CD4-positive, alpha-beta T cell treated with Interleukin-10 for 1 hour (primary cell): ENCODE results near the gene MEG3.

ENCODE experiments used
- DNase-seq: peaks from one replicate; pipeline ENCODE4 v3.0.0-alpha.2; 2020

The MEG3 gene

DNA sequence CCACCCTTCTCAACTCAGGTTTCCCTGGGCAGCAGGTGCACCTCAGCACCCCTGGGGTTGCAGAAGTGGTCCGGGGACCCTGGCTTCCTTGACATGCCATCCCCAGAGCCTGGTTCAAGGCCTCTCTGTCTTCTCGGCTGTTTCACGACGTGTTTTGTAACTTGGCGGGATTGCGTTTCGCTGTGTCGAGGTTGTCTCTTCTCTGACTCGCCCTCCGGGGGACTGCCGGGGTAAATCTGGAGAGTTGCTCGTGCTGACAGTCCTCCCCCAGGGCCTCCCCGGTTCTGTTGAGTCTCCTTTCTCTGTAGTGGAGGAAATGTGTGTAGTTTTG is 25.6 kb downstream of the MEG3 start:
- no peak for DNase-seq

DNA sequence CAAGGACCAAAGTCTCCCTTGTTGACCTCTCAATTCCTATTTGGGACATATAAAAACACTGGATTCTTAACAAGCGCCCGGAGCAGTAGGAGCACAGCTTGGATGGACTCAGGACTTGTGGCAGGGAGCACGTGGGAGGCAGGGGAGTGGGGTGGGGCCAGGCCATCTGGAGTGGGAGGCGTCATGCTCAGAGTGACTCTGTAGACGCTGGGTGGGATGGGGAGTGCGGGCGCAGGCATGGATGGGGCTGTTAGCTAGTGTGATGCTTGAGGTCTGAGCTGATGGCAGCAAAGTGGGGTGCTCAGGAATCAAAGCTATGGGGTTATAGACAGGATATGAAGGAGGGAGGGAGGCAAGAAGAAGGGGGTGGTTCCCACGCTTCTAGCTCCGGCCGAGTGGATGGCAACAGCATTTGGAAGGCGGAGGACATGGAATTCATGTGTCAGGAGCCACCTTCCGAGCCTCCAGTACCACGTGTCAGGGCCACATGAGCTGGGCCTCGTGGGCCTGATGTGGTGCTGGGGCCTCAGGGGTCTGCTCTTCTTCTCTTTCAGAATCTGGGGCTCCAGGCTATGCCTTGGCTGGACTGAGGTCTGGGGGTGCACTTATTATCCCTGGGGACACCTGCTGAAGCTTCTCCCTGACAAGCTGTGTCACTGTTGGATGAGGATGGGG is 26.2 kb downstream of the MEG3 start:
- DNase-seq, result no peak

GRCh38 chr14:100854435-100854834 is 28.5 kb downstream of the MEG3 start:
- DNase-seq, result no peak

- no peak for DNase-seq
These were observed 29.5 kb downstream of the MEG3 start for GRCh38 chr14:100855256-100855930.

DNA sequence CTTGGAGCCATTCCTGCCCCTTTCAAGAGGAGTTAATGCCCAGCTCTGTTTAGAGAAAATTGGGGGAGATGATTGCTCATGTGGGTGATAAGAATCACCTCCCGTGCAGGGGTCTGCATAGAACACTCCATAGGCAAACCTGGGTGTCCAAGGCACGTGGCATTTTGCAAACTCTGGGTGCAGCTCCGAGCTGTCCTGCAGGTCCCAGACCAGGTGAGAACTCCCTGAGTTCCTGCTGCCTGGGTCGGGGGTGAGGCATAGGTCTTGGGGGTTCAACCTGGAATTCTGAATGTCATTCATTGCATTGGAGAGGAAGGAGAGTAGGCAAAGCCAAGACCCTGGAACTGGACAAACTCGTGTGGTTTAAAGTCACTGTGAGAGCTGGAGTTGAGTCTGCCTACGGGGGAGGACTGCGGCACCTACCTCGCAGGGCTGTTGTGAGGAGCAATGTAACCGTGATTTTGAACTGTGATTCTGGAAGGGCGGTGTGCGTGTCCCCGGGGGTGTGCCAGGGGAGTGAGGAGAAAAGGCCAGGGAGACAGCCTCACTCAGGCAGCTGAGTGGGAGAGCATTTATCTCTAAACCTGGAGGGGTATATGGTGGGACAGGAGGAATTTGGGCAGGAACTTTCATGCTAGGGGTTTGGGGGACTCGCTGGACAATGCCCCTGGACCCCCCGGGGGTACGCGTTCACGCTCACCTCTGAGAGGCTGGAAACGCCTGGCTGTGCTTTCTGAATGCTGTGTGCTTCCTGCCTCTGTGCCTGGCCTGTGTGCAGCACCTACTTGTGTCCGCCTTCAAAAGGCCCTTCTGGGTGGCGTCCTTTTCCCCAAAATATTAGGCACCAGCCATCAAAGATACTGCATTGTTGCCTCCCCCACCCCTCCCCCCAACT is 30.4 kb downstream of the MEG3 start:
- no peak for DNase-seq

GRCh38 chr14:100857233-100857922 is 31.5 kb downstream of the MEG3 start:
- DNase-seq, result no peak

- no peak for DNase-seq
These were observed 32.3 kb downstream of the MEG3 start for GRCh38 chr14:100857923-100858837.

DNA sequence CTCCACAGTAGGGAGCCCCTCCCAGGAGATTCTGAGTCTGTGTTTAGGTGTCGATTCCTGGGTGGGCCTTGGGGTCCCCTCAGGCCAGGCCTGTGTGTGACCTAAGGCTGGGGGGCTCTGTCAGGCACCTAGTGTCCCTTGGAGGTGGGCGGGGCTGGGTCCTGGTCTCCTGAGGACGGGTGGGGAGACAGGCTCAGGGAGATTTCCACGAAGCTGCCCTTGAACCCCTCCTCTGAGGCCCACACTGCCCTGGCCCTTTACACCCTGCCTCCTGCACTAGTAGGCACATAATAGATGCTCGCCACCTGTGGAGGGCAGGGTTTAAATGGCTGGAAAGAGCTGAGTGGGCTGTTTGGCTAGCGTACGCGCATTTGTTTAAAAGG is 32.9 kb downstream of the MEG3 start:
- DNase-seq, result no peak

DNA sequence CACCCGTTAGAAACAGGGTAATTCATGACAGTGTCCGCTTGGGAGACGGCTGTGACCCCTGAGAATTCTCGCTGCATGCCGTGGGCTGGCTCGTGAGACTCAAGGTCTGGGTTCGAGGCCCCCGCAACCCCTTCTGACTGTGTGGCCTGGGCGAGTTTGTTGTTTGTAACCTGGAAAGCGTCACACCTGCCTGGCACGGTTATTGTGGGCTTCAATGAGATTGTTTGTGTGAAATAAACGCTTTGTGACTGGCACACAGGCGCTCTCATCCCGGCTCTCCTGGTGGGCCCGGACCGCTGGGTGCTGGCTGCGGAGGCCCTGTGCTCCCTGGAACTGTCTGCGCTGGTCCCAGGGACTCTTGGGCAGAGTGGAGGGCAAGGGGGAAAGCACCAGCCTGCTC is 33.9 kb downstream of the MEG3 start:
- DNase-seq, result no peak

DNA sequence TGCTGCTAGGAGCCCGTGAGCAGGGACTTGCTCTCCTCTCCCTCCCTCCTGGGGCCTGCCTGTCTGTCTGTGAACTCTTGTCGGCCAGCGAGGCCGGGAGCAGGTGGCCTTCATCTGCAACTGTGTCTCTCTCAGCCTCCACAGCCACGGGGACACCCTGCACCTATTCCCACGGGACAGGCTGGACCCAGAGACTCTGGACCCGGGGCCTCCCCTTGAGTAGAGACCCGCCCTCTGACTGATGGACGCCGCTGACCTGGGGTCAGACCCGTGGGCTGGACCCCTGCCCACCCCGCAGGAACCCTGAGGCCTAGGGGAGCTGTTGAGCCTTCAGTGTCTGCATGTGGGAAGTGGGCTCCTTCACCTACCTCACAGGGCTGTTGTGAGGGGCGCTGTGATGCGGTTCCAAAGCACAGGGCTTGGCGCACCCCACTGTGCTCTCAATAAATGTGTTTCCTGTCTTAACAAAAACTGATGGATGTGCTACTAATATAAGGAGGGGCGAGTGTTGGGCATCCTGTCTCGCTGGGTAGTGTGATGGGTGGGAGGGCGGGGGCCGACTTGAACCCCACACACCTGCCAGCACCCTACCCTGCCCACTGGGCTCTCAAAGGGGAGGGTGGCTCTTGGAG is 34.8 kb downstream of the MEG3 start:
- no peak for DNase-seq

DNA sequence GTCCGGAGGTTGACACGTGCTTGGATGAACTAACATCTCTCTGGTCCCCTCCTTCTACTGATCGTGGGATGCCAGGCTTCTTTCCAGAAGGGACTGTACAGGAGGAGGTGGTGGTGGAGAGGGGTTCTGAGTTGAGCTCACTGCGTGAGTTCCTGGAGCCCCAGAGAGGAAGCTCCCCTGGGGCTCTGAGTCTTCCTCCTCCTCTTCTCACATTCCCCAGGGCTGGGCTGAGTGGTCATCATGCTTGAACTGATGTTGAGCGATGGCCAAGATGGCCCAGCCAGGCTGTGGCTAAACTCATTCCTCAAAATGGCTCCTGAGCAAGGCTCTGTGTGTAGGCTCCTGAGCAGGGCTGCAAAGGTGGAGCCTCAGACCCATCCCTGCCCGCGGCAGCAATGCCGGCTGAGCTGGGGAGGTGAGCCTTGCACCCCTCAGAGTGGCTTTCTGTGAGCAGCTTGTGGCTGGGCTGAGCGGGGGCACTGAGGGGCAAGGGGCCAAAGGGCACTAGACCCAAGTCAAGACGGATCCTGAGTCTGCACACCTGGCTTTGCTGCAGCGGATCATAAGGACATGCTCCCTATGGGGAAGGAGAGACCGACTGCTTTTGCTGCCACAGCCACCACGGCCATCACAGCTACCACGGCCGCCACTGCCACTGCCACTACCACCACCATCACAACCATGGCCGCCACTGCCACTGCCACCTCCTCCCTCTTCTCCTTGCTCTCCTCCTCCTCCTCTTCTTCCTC is 35.4 kb downstream of the MEG3 start:
- no peak for DNase-seq

GRCh38 chr14:100861937-100862247 is 36.0 kb downstream of the MEG3 start:
- DNase-seq, result no peak

DNA sequence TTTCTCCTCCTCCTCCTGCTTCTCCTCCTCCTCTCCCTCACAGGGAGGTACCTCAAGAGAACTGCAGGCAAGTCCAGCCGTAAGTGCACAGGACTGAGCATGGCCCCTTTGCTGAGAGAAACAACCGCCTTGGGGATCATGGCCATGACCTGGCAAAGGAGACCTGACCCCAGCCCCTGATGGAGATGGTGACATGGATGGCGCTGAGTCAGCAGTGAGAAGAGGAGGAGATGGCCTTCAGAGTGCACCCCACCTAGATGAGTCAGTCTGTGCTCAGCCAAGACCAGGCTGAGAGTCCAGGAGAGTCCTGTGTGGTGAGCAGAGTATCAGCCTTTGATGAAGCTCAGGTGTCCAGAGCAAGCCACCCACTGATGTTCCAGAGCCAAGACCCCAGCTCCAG is 36.4 kb downstream of the MEG3 start:
- DNase-seq, result no peak

DNA sequence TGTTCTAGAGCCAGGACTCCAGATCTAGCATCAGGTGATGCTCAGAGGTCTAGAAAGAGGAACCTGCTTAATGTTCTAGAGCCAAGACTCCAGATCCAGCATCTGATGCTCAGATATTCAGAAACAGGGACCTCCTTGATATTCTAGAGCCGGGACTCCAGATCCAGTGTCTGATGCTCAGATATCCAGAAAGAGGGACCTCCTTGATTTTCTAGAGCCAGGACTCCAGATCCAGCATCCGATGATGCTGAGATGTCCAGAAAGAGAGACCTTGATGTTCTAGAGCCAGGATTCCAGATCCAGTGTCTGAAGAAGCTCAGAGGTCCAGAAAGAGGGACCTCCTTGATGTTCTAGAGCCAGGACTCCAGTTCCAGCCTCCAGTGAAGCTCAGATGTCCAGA is 36.9 kb downstream of the MEG3 start:
- no peak for DNase-seq

- no peak for DNase-seq
These were observed 38.3 kb downstream of the MEG3 start for GRCh38 chr14:100864206-100864605.

- DNase-seq, result no peak
These were observed 39.2 kb downstream of the MEG3 start for GRCh38 chr14:100864960-100865681.

- no peak for DNase-seq
These were observed 40.0 kb downstream of the MEG3 start for GRCh38 chr14:100865682-100866591.

- no peak for DNase-seq
These were observed 41.0 kb downstream of the MEG3 start for GRCh38 chr14:100866666-100867630.
